A673 (cell line): ENCODE data around the gene C3.

Source experiments
- EZH2 ChIP-seq: fragments of 200-600 bp; sonication (generic); IDR thresholded peaks from 2 replicates; pipeline ENCODE4 v1.6.1; 2017; ENCODE audit warnings: borderline replicate concordance, low read depth, mild to moderate bottlenecking, mixed read lengths, antibody characterized with exemption, low read length; ENCODE audit not compliant: poor library complexity, severe bottlenecking
- TF ChIP-seq, protein P1 (sequence below): fragments of 300-800, 200-600 bp; sonication (generic); conservative IDR thresholded peaks from 2 replicates; pipeline ENCODE4 v1.5.1; 2017; ENCODE audit warnings: low read depth, mild to moderate bottlenecking, antibody characterized with exemption, low read length, moderate library complexity, mixed read lengths

DNA sequence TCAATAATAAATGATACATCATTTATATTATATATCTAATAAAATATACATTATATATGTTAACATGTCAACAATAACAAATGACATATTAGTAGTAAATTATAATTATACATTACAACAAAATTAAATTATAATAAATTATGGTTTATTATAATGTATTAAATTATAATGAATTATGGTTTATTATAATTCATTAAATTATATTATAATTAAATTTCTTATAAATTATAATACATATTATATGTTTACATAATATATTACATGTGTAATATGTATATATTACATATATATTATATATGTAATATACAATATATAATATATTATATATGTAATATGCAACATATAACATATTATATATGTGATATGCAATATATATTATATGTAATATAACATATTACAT, 20.5 kb downstream of the C3 start:
- TF ChIP-seq, protein P1, sequence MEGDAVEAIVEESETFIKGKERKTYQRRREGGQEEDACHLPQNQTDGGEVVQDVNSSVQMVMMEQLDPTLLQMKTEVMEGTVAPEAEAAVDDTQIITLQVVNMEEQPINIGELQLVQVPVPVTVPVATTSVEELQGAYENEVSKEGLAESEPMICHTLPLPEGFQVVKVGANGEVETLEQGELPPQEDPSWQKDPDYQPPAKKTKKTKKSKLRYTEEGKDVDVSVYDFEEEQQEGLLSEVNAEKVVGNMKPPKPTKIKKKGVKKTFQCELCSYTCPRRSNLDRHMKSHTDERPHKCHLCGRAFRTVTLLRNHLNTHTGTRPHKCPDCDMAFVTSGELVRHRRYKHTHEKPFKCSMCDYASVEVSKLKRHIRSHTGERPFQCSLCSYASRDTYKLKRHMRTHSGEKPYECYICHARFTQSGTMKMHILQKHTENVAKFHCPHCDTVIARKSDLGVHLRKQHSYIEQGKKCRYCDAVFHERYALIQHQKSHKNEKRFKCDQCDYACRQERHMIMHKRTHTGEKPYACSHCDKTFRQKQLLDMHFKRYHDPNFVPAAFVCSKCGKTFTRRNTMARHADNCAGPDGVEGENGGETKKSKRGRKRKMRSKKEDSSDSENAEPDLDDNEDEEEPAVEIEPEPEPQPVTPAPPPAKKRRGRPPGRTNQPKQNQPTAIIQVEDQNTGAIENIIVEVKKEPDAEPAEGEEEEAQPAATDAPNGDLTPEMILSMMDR: no peak
- no peak for TF ChIP-seq EZH2
